Measurements from ENCODE around the gene PARPBP. TPM values are rescaled to one million over a fixed set of nuclear protein-coding genes. Genes with fewer than 3 reads are reported as not detected.

Gene PARPBP
- total RNA-seq, 1 experiment from 2014 or later, result 23.5 TPM

DNA sequence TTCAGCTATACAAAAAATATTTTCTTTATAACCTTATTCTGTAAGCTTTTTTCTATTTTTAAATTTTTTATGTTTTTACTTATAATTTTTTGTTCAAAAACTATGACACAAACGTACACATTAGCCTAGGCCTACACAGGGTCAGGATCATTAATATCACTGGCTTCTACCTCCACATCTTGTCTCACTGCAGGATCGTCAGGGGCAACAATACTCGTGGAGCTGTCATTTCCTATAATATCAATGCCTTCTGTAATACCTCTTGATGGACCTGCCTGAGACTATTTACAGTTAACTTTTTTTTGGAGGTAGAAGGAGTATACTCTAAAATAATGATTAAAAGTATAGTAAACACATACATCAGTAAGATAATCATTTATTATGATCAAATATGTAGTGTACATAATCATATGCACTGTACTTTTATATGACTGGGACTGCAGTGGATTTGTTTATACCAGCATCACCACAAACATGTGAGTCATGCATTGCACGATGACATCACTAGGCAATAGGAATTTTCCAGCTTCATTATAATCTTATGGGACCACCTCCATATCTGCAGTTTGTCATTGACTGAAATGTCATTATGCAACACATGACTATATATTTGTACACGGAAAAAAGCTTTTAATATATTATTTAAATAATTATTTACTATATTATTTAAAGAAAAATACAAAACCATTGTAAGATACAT lies 96.2 kb downstream of the PARPBP start (continued):
- TF ChIP-seq ZNF274 (IDR thresholded peaks at IDR 0.05; ENCODE audit: low read depth, low read length) (no peak), EZH2 (IDR thresholded peaks at IDR 0.05) (no peak), ZFX (IDR thresholded peaks at IDR 0.05) (no peak)

DNA sequence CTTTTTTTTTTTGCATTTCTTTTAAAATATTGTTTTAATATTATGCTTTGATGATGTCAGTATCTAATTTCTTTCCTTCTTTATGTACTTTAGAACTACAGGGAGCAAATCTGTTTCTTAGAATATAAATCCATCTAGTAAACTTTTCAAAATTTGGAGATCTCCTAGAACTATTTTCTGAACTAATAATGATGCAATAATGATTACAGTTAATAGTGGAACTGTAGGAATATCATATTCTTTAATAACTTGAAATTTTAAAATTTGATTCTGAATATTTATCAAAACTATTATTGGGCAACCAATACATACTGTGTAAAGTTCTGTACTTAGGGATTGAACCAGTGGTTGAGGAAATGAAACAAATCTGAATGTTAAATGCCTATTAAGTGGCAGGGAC lies 100.8 kb downstream of the PARPBP start:
- peaks cover 2 to 4% of the 10 kb centered on the region in 2 experiments; a peak in 1 of 4 replicates for H3K4me1 ChIP-seq (ENCODE audit: control insufficient read depth in 1 of 2, insufficient read depth in 2 of 2, low read length in 2 of 2)
- BruUV-seq (replicated peaks), result no TSS peak
- H3K27me3 ChIP-seq (ENCODE audit: insufficient read depth, low read length), result no peaks in the 10 kb centered on the region
- ChIA-PET CTCF (no interaction called here), RAD21 (ENCODE audit: low non-redundant PET in 1 of 2, low total read pairs in 2 of 2, uncharacterized antibody in 2 of 2, unreplicated experiment in 2 of 2) (no interaction called here), POLR2A (no interaction called here)
- no peak overlapping the region for H2AFZ ChIP-seq (ENCODE audit: low read depth, low read length, poor library complexity, severe bottlenecking)
- no peak overlapping the region for H3K27ac ChIP-seq (ENCODE audit: low read depth, low read length)
- no peak for DNase-seq (ENCODE audit: low read depth, low spot score)
- no peaks in the 10 kb centered on the region for H3K9me2 ChIP-seq (ENCODE audit: insufficient read depth)
- H3K79me2 ChIP-seq (ENCODE audit: insufficient read depth, low read length), result no peaks in the 10 kb centered on the region
- ATAC-seq, result no peak
- TF ChIP-seq YY1 (IDR thresholded peaks at IDR 0.05; ENCODE audit: extremely low read depth, insufficient replicate concordance, low read depth, low read length), result no peak
- TF ChIP-seq, protein P1, sequence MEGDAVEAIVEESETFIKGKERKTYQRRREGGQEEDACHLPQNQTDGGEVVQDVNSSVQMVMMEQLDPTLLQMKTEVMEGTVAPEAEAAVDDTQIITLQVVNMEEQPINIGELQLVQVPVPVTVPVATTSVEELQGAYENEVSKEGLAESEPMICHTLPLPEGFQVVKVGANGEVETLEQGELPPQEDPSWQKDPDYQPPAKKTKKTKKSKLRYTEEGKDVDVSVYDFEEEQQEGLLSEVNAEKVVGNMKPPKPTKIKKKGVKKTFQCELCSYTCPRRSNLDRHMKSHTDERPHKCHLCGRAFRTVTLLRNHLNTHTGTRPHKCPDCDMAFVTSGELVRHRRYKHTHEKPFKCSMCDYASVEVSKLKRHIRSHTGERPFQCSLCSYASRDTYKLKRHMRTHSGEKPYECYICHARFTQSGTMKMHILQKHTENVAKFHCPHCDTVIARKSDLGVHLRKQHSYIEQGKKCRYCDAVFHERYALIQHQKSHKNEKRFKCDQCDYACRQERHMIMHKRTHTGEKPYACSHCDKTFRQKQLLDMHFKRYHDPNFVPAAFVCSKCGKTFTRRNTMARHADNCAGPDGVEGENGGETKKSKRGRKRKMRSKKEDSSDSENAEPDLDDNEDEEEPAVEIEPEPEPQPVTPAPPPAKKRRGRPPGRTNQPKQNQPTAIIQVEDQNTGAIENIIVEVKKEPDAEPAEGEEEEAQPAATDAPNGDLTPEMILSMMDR (IDR thresholded peaks at IDR 0.05 in 2 of 3, conservative IDR thresholded peaks at IDR 0.05 in 1 of 3; ENCODE audit: borderline replicate concordance in 1 of 3, insufficient read depth in 1 of 3, low read depth in 2 of 3, low read length in 2 of 3), result no peak
- TF ChIP-seq JUND (IDR thresholded peaks at IDR 0.05), result no peak
- intact Hi-C loops (cut with micrococcal nuclease), result no loop called here
- no peaks in the 10 kb centered on the region for H3K36me3 ChIP-seq (ENCODE audit: control insufficient read depth in 1 of 2, insufficient read depth in 2 of 2, low read length in 2 of 2)
- H3K9me3 ChIP-seq (ENCODE audit: control insufficient read depth in 1 of 2, insufficient read depth in 1 of 2, low read depth in 1 of 2, low read length in 2 of 2), result no peaks in the 10 kb centered on the region
- H4K20me1 ChIP-seq (ENCODE audit: insufficient read depth), result no peaks in the 10 kb centered on the region
- H3K9ac ChIP-seq (ENCODE audit: low read length), result no peak overlapping the region
- H3K4me2 ChIP-seq (ENCODE audit: low read length), result no peak overlapping the region
- H3K4me3 ChIP-seq (replicated peaks in 1 of 2; ENCODE audit: low read depth in 1 of 2, low read length in 2 of 2), result no peak overlapping the region

Measured in HCT116 (cell line).